ENCODE results near the gene SPTA1. TPM values are rescaled to one million over a fixed set of nuclear protein-coding genes. Genes with fewer than 3 reads are reported as not detected.

Gene SPTA1
- total RNA-seq, 2 experiments from 2014 or later: 0.44 TPM; not detected in 1

- CTCF ChIA-PET (ENCODE audit: unreplicated experiment): no interaction called here
- Histone ChIP-seq H2AFZ (ENCODE audit: low read length) (no peak overlapping the region), H4K20me1 (ENCODE audit: insufficient read depth, low read length) (no peaks in the 10 kb centered on the region), H3K36me3 (ENCODE audit: insufficient read depth, low read length) (no peaks in the 10 kb centered on the region), H3K27ac (ENCODE audit: low read depth, low read length, poor library complexity, severe bottlenecking) (no peak overlapping the region), H3K4me1 (ENCODE audit: insufficient read depth, low read length, poor library complexity, severe bottlenecking) (no peaks in the 10 kb centered on the region), H3K9me3 (ENCODE audit: low read length) (no peaks in the 10 kb centered on the region), H3K9me2 (ENCODE audit: insufficient read depth, low read length) (no peaks in the 10 kb centered on the region), H3K4me3 (ENCODE audit: low read depth, low read length, poor library complexity, severe bottlenecking) (no peak overlapping the region), H3K4me2 (ENCODE audit: low read length) (no peak overlapping the region), H3K79me2 (ENCODE audit: insufficient read depth, low read depth, low read length) (no peaks in the 10 kb centered on the region)
- intact Hi-C loops (cut with micrococcal nuclease; ENCODE audit: unreplicated experiment): no loop called here
- no peak for TF ChIP-seq EZH2phosphoT487 (IDR thresholded peaks at IDR 0.05; ENCODE audit: borderline replicate concordance, low read depth, low read length)
- no peak for TF ChIP-seq CTCF (conservative IDR thresholded peaks at IDR 0.05; ENCODE audit: low read length)
- DNase-seq (ENCODE audit: low spot score): no peak
- BruUV-seq (replicated peaks): no TSS peak
- POLR2A ChIA-PET: no interaction called here
Measured at GRCh38 chr1:158711098-158711497, 24.6 kb upstream of the SPTA1 start.

GRCh38 chr1:158706096-158706495, 19.6 kb upstream of the SPTA1 start:
- TF ChIP-seq CTCF (conservative IDR thresholded peaks at IDR 0.05; ENCODE audit: low read length) (no peak), EZH2phosphoT487 (IDR thresholded peaks at IDR 0.05; ENCODE audit: borderline replicate concordance, low read depth, low read length) (no peak)
- Histone ChIP-seq H3K9me2 (ENCODE audit: insufficient read depth, low read length) (no peaks in the 10 kb centered on the region), H3K4me3 (ENCODE audit: low read depth, low read length, poor library complexity, severe bottlenecking) (no peak overlapping the region), H2AFZ (ENCODE audit: low read length) (no peak overlapping the region), H3K4me1 (ENCODE audit: insufficient read depth, low read length, poor library complexity, severe bottlenecking) (no peaks in the 10 kb centered on the region), H3K4me2 (ENCODE audit: low read length) (no peak overlapping the region), H3K9me3 (ENCODE audit: low read length) (no peaks in the 10 kb centered on the region), H3K79me2 (ENCODE audit: insufficient read depth, low read depth, low read length) (no peaks in the 10 kb centered on the region), H3K27ac (ENCODE audit: low read depth, low read length, poor library complexity, severe bottlenecking) (no peak overlapping the region), H4K20me1 (ENCODE audit: insufficient read depth, low read length) (no peaks in the 10 kb centered on the region), H3K36me3 (ENCODE audit: insufficient read depth, low read length) (no peaks in the 10 kb centered on the region)
- ChIA-PET CTCF (ENCODE audit: unreplicated experiment) (no interaction called here), POLR2A (interaction anchor here (0.6 kb wide), 1 partner anchor 261 kb away, joined by 3 read pairs; no protein-coding TSS in a partner anchor)
- no peak for DNase-seq (ENCODE audit: low spot score)
- intact Hi-C loops (cut with micrococcal nuclease; ENCODE audit: unreplicated experiment): no loop called here
- no TSS peak for BruUV-seq (replicated peaks)

- BruUV-seq (replicated peaks): no TSS peak
- ChIA-PET CTCF (ENCODE audit: unreplicated experiment) (no interaction called here), POLR2A (no interaction called here)
- no peak within 1 kb of the TSS for H3K4me3 ChIP-seq (ENCODE audit: low read depth, low read length, poor library complexity, severe bottlenecking)
- no peaks in the 10 kb centered on the region for H4K20me1 ChIP-seq (ENCODE audit: insufficient read depth, low read length)
- H2AFZ ChIP-seq (ENCODE audit: low read length): no peak within 1 kb of the TSS
- no peaks in the 10 kb centered on the region for H3K4me1 ChIP-seq (ENCODE audit: insufficient read depth, low read length, poor library complexity, severe bottlenecking)
- no peaks in the 10 kb centered on the region for H3K79me2 ChIP-seq (ENCODE audit: insufficient read depth, low read depth, low read length)
- H3K9me2 ChIP-seq (ENCODE audit: insufficient read depth, low read length): no peaks in the 10 kb centered on the region
- no peaks in the 10 kb centered on the region for H3K36me3 ChIP-seq (ENCODE audit: insufficient read depth, low read length)
- no peaks in the 10 kb centered on the region for H3K9me3 ChIP-seq (ENCODE audit: low read length)
- no peak within 1 kb of the TSS for H3K4me2 ChIP-seq (ENCODE audit: low read length)
- no peak for DNase-seq (ENCODE audit: low spot score)
- intact Hi-C loops (cut with micrococcal nuclease; ENCODE audit: unreplicated experiment): no loop called here
- no peak within 1 kb of the TSS for H3K27ac ChIP-seq (ENCODE audit: low read depth, low read length, poor library complexity, severe bottlenecking)
- no peak for TF ChIP-seq EZH2phosphoT487 (IDR thresholded peaks at IDR 0.05; ENCODE audit: borderline replicate concordance, low read depth, low read length)
- TF ChIP-seq CTCF (conservative IDR thresholded peaks at IDR 0.05; ENCODE audit: low read length): no peak
Measured at GRCh38 chr1:158700552-158700951, 14.0 kb upstream of the SPTA1 start, which contains the start of gene OR6K2. OR6K2 (minus strand) TSS chr1:158700652; CDS start chr1:158700652, 0 bp downstream.

Measured in OCI-LY7 (cell line).